MM.1S (cell line): ENCODE results near the gene FOSL1.

Source experiments
- DNase-seq: peaks from one replicate; pipeline ENCODE4 v3.0.0-alpha.2; 2015
- H2AFZ ChIP-seq: fragments of 300-600 bp; sonication (generic); 2 replicates; pipeline ENCODE4 v1.6.0; 2016; ENCODE audit warnings: antibody characterized with exemption, low read length
- H3F3A ChIP-seq: fragments of 300-600 bp; sonication (generic); 2 replicates; pipeline ENCODE4 v1.6.1; 2016; ENCODE audit warnings: mild to moderate bottlenecking, antibody characterized with exemption, low read length, moderate library complexity, mixed read lengths; ENCODE audit not compliant: insufficient read depth
- H3K27ac ChIP-seq: fragments of 300-600 bp; sonication (generic); 2 replicates; pipeline ENCODE4 v1.5.1; 2016; ENCODE audit warnings: mild to moderate bottlenecking, low read length
- H3K27me3 ChIP-seq: fragments of 300-600 bp; sonication (generic); replicated peaks from 2 replicates; pipeline ENCODE4 v1.6.0; 2016; ENCODE audit warnings: low read length; ENCODE audit not compliant: insufficient read depth
- H3K36me3 ChIP-seq: fragments of 300-600 bp; sonication (generic); replicated peaks from 2 replicates; pipeline ENCODE4 v1.6.1; 2016; ENCODE audit warnings: mild to moderate bottlenecking, low read length, mixed read lengths; ENCODE audit not compliant: insufficient read depth
- H3K4me1 ChIP-seq: fragments of 300-600 bp; sonication (generic); 2 replicates; pipeline ENCODE4 v1.6.1; 2016; ENCODE audit warnings: low read length, mixed read lengths
- H3K4me2 ChIP-seq: fragments of 300-600 bp; sonication (generic); 2 replicates; pipeline ENCODE4 v1.6.0; 2016; ENCODE audit warnings: low read depth, low read length
- H3K4me3 ChIP-seq: fragments of 300-600 bp; sonication (generic); 2 replicates; pipeline ENCODE4 v1.5.1; 2016; ENCODE audit warnings: low read length, mixed read lengths
- H3K79me2 ChIP-seq: fragments of 300-600 bp; sonication (generic); 2 replicates; pipeline ENCODE4 v1.6.1; 2016; ENCODE audit warnings: mixed run types, low read length, mixed read lengths
- H3K9ac ChIP-seq: fragments of 300-600 bp; sonication (generic); 2 replicates; pipeline ENCODE4 v1.6.1; 2016; ENCODE audit warnings: low read length, mixed read lengths
- H3K9me2 ChIP-seq: fragments of 300-600 bp; sonication (generic); replicated peaks from 2 replicates; pipeline ENCODE4 v1.6.1; 2016; ENCODE audit warnings: mild to moderate bottlenecking, low read length, mixed read lengths; ENCODE audit not compliant: insufficient read depth
- H3K9me3 ChIP-seq: fragments of 300-600 bp; sonication (generic); replicated peaks from 2 replicates; pipeline ENCODE4 v1.6.1; 2016; ENCODE audit warnings: mild to moderate bottlenecking, low read length, mixed read lengths; ENCODE audit not compliant: insufficient read depth
- H4K20me1 ChIP-seq: fragments of 300-600 bp; sonication (generic); 2 replicates; pipeline ENCODE4 v1.6.1; 2016; ENCODE audit warnings: mild to moderate bottlenecking, low read length, moderate library complexity, mixed read lengths; ENCODE audit not compliant: insufficient read depth
- CTCF ChIP-seq: fragments of 300-600 bp; sonication (generic); IDR thresholded peaks from 2 replicates; pipeline ENCODE4 v1.5.1; 2016; ENCODE audit warnings: antibody characterized with exemption, low read length, mixed read lengths
- EZH2 ChIP-seq: fragments of 300-600 bp; sonication (generic); optimal IDR thresholded peaks from 2 replicates; pipeline ENCODE3; 2017; ENCODE audit warnings: low read depth, mild to moderate bottlenecking, antibody characterized with exemption, low read length, mixed read lengths
- EZH2phosphoT487 ChIP-seq: fragments of 300-600 bp; sonication (generic); IDR thresholded peaks from 2 replicates; pipeline ENCODE4 v1.6.1; 2018; ENCODE audit warnings: antibody characterized with exemption, low read length

FOSL1 gene

DNA sequence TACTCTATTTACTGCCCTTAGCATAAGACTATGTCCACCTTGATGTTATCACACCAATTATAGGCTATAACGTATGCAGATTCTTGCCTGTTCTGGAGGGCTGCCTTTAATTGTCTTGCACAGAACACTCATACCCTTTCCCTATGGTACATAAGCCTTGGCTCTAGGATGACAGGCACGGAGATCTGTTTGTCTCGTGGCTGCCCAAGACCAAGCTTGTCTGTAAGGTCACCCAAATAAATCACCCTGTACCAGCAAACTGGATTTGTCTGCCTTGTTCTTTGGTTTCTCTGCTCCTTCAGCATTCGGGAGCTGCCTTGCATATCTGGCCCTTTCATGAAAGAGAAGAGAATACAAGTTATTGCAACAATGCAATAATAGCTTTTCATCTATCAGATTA is 37.6 kb upstream of the FOSL1 start:
- Histone ChIP-seq H3K9ac (no peak overlapping the region), H3K36me3 (no peaks in the 10 kb centered on the region), H4K20me1 (no peaks in the 10 kb centered on the region), H3K4me1 (no peaks in the 10 kb centered on the region), H3K9me3 (no peaks in the 10 kb centered on the region), H3K79me2 (no peaks in the 10 kb centered on the region), H3K4me2 (no peak overlapping the region), H3K9me2 (no peaks in the 10 kb centered on the region), H3F3A (no peaks in the 10 kb centered on the region), H2AFZ (no peak overlapping the region), H3K4me3 (no peak overlapping the region), H3K27me3 (no peaks in the 10 kb centered on the region), H3K27ac (no peak overlapping the region)
- no peak for DNase-seq
- TF ChIP-seq EZH2phosphoT487, result no peak
- no peak for TF ChIP-seq EZH2
- TF ChIP-seq CTCF, result no peak

DNA sequence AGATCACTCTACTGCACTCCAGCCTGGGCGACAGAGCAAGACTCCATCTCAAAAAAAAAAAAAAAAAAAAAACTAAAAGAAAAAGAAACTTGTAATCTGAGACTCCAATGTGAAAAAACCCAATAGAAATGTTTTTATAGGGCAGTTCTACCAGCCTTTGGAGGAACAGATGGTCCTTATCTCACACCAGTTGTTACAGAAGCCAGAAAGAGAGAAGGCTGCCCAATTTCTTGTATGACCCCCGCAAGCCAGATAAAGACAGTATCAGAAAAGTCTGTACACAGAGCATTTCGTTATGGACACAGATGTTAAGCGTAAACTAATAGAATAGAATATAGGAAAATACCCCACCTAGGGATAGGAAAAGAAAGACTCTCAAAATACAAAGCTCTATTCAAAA is 33.8 kb upstream of the FOSL1 start:
- no peak overlapping the region for H3K9ac ChIP-seq
- H3K9me3 ChIP-seq, result no peaks in the 10 kb centered on the region
- no peaks in the 10 kb centered on the region for H4K20me1 ChIP-seq
- H3K4me2 ChIP-seq, result no peak overlapping the region
- DNase-seq, result no peak
- H3F3A ChIP-seq, result peaks cover 2% of the 10 kb centered on the region
- H3K27ac ChIP-seq, result no peak overlapping the region
- H3K9me2 ChIP-seq, result no peaks in the 10 kb centered on the region
- H3K79me2 ChIP-seq, result no peaks in the 10 kb centered on the region
- H3K4me3 ChIP-seq, result no peak overlapping the region
- H2AFZ ChIP-seq, result no peak overlapping the region
- H3K36me3 ChIP-seq, result no peaks in the 10 kb centered on the region
- no peaks in the 10 kb centered on the region for H3K27me3 ChIP-seq
- TF ChIP-seq EZH2 (no peak), EZH2phosphoT487 (no peak), CTCF (no peak)
- peaks cover 3% of the 10 kb centered on the region for H3K4me1 ChIP-seq

GRCh38 chr11:65932558-65932919 is 32.4 kb upstream of the FOSL1 start:
- DNase-seq, result no peak
- H3K4me2 ChIP-seq, result no peak overlapping the region
- no peaks in the 10 kb centered on the region for H4K20me1 ChIP-seq
- peaks cover 15% of the 10 kb centered on the region for H3K4me1 ChIP-seq
- no peak for TF ChIP-seq EZH2
- no peak for TF ChIP-seq EZH2phosphoT487
- no peak for TF ChIP-seq CTCF
- no peaks in the 10 kb centered on the region for H3K9me3 ChIP-seq
- no peaks in the 10 kb centered on the region for H3K36me3 ChIP-seq
- H3K4me3 ChIP-seq, result no peak overlapping the region
- no peak overlapping the region for H3K27ac ChIP-seq
- H3K9ac ChIP-seq, result no peak overlapping the region
- H3K9me2 ChIP-seq, result no peaks in the 10 kb centered on the region
- H2AFZ ChIP-seq, result no peak overlapping the region
- no peaks in the 10 kb centered on the region for H3K79me2 ChIP-seq
- no peaks in the 10 kb centered on the region for H3K27me3 ChIP-seq
- peaks cover 17% of the 10 kb centered on the region for H3F3A ChIP-seq
